Parathyroid adenoma (tissue), 2 donors: Measurements from ENCODE around the gene CAPS.

ENCODE experiments used
- H2AFZ ChIP-seq: fragments of 300-600 bp; sonication (generic); one replicate; pipeline ENCODE4 v1.7.0; 2017; ENCODE audit warnings: antibody characterized with exemption, mild to moderate bottlenecking
- H3K27ac ChIP-seq: fragments of 300-600 bp; sonication (generic); one replicate; pipeline ENCODE4 v1.7.0; 2017
- H3K27me3 ChIP-seq: fragments of 300-600 bp; sonication (generic); one replicate; pipeline ENCODE4 v1.7.0; 2017; ENCODE audit warnings: low read length; ENCODE audit not compliant: control insufficient read depth, insufficient read depth
- H3K36me3 ChIP-seq: fragments of 300-600 bp; sonication (generic); one replicate; pipeline ENCODE4 v1.7.0; 2017; ENCODE audit warnings: low read length; ENCODE audit not compliant: control insufficient read depth, insufficient read depth
- H3K4me1 ChIP-seq: fragments of 300-600 bp; sonication (generic); one replicate; pipeline ENCODE4 v1.7.0; 2017; ENCODE audit warnings: control low read depth
- H3K4me2 ChIP-seq: fragments of 300-600 bp; sonication (generic); one replicate; pipeline ENCODE4 v1.7.0; 2017; ENCODE audit warnings: low read length
- H3K4me3 ChIP-seq: fragments of 300-600 bp; sonication (generic); one replicate; pipeline ENCODE4 v1.7.0; 2017; ENCODE audit warnings: low read depth, low read length
- H3K79me2 ChIP-seq: fragments of 300-600 bp; sonication (generic); one replicate; pipeline ENCODE4 v1.7.0; 2017; ENCODE audit warnings: control low read depth
- H3K9ac ChIP-seq: fragments of 300-600 bp; sonication (generic); one replicate; pipeline ENCODE4 v1.7.0; 2017; ENCODE audit warnings: mild to moderate bottlenecking
- H3K9me3 ChIP-seq: fragments of 300-600 bp; sonication (generic); one replicate; pipeline ENCODE4 v1.7.0; 2017; ENCODE audit warnings: low read length; ENCODE audit not compliant: control insufficient read depth
- TF ChIP-seq, protein P1 (sequence below): fragments of 300-600 bp; sonication (generic); IDR thresholded peaks from one replicate; pipeline ENCODE4 v1.7.0; 2017; ENCODE audit warnings: antibody characterized with exemption, mild to moderate bottlenecking
- donor health status: primary hyperparathyroidism.

Gene CAPS

GRCh38 chr19:5913739-5914357 lies at the start of gene CAPS:
Gene CAPS, plus strand, starts transcription at chr19:5914254. Its CDS starts 153 bp downstream, at chr19:5914407.
- TF ChIP-seq, protein P1, sequence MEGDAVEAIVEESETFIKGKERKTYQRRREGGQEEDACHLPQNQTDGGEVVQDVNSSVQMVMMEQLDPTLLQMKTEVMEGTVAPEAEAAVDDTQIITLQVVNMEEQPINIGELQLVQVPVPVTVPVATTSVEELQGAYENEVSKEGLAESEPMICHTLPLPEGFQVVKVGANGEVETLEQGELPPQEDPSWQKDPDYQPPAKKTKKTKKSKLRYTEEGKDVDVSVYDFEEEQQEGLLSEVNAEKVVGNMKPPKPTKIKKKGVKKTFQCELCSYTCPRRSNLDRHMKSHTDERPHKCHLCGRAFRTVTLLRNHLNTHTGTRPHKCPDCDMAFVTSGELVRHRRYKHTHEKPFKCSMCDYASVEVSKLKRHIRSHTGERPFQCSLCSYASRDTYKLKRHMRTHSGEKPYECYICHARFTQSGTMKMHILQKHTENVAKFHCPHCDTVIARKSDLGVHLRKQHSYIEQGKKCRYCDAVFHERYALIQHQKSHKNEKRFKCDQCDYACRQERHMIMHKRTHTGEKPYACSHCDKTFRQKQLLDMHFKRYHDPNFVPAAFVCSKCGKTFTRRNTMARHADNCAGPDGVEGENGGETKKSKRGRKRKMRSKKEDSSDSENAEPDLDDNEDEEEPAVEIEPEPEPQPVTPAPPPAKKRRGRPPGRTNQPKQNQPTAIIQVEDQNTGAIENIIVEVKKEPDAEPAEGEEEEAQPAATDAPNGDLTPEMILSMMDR = no peak
- Histone ChIP-seq H3K4me2 (no peak within 1 kb of the TSS), H3K27ac (no peak within 1 kb of the TSS), H3K27me3 (no peaks in the 10 kb centered on the region), H3K9me3 (no peaks in the 10 kb centered on the region), H3K9ac (no peak within 1 kb of the TSS), H3K36me3 (no peaks in the 10 kb centered on the region), H3K79me2 (no peaks in the 10 kb centered on the region), H3K4me3 (no peak within 1 kb of the TSS), H3K4me1 (peaks cover 3% of the 10 kb centered on the region), H2AFZ (no peak within 1 kb of the TSS)

- Histone ChIP-seq H3K27ac (no peak overlapping the region), H3K36me3 (no peaks in the 10 kb centered on the region), H3K27me3 (no peaks in the 10 kb centered on the region), H3K4me2 (no peak overlapping the region), H3K9me3 (no peaks in the 10 kb centered on the region), H2AFZ (no peak overlapping the region), H3K4me3 (no peak overlapping the region), H3K9ac (no peak overlapping the region), H3K4me1 (no peaks in the 10 kb centered on the region), H3K79me2 (no peaks in the 10 kb centered on the region)
- TF ChIP-seq, protein P1 = no peak
These were observed 49.1 kb upstream of the CAPS start for GRCh38 chr19:5864725-5865486.

DNA sequence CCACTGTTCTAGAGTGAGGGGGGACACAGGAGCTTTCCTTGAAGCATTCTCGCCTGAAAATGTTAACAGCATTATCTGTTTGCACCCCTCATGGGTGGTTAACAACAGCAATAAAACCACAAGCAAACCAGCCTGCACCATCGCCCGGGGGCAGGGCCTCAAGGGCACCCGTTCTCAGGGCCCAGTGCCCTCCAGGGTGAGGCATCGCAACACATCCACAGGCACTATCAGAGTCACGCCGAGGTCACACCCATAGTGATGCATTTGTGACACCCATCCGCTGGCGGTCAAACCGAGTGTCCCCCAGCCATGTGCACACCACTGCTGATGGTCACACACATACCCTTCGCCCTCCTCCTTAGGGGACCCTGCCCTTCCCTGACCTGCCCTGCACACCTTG lies 48.3 kb upstream of the CAPS start:
- Histone ChIP-seq H3K4me1 (no peaks in the 10 kb centered on the region), H3K9ac (no peak overlapping the region), H3K4me2 (no peak overlapping the region), H3K4me3 (no peak overlapping the region), H3K27me3 (no peaks in the 10 kb centered on the region), H3K36me3 (no peaks in the 10 kb centered on the region), H3K79me2 (no peaks in the 10 kb centered on the region), H3K9me3 (no peaks in the 10 kb centered on the region), H3K27ac (no peak overlapping the region), H2AFZ (no peak overlapping the region)
- TF ChIP-seq, protein P1 = no peak

DNA sequence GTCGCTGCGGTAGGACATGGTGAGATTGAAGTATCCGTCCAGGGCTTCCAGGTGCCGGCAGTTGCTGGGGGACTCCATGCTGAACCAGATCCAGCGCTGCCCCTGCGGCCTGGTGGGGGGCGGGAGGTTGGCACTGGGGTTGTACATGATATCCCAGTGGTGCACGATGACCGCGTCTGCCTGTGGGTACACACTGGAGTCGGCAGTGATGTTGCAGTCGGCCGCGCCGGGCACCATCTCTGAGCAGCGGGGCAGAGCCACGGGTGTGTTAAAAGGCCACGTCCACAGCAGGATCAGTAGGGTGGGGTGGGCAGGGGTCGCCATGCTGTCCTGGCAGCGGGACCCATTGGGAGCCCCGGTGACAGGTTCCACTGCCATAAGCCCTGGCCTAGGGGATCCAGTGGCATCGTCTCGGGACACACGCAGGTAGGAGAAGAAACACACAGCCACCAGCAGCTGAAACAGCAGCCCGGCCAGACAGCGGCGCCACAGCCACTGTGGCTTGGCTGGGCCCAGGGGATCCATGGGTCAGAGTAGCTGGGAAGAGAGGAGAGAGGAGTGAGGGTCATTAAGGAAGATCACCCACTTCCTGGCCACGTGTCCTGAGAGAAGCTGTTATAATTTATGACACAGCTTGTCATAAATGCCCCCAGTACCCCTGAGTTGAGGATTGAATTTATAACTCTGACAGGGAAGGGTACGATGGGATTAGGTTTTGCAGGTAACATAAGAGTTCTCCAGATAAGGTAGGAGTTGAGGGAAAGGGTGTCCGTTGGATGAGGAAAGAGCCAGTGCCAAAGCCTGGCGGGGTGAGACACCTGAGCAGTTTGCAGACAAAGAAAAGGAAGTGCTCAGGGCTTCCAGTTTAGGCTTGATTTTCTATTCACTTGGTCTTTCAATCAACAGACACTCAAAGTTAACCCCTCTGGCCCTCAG lies 46.6 kb upstream of the CAPS start:
- H3K27ac ChIP-seq = no peak overlapping the region
- no peak overlapping the region for H2AFZ ChIP-seq

More for the DNA sequence above, 46.6 kb upstream of the CAPS start:
- TF ChIP-seq, protein P1 = no peak
- Histone ChIP-seq H3K27me3 (no peaks in the 10 kb centered on the region), H3K4me2 (no peak overlapping the region), H3K4me1 (no peaks in the 10 kb centered on the region), H3K36me3 (no peaks in the 10 kb centered on the region), H3K79me2 (no peaks in the 10 kb centered on the region), H3K9ac (no peak overlapping the region), H3K4me3 (no peak overlapping the region), H3K9me3 (no peaks in the 10 kb centered on the region)
